ENCODE results near the gene IFI27L2.

Gene IFI27L2

DNA sequence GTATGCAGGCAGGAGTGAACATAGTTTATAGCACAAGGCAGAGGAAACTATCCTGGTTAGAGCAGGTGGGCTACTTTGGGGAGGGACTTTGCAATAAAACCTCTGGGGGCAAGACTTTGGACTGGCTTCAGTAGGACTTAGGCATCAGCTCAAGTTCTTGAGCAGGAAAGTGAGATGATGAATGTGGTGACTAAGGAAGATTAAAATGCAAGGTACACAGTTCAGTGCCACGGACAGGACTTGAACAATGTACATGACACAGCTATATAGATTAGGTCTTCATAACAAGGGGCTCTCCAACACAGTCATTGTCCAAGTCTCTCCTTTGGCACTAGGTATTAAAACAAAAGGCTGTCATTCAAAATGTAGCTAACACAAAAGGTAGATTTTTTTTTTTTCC is 23.3 kb upstream of the IFI27L2 start:
- no peak for DNase-seq (ENCODE audit: low spot score)

DNA sequence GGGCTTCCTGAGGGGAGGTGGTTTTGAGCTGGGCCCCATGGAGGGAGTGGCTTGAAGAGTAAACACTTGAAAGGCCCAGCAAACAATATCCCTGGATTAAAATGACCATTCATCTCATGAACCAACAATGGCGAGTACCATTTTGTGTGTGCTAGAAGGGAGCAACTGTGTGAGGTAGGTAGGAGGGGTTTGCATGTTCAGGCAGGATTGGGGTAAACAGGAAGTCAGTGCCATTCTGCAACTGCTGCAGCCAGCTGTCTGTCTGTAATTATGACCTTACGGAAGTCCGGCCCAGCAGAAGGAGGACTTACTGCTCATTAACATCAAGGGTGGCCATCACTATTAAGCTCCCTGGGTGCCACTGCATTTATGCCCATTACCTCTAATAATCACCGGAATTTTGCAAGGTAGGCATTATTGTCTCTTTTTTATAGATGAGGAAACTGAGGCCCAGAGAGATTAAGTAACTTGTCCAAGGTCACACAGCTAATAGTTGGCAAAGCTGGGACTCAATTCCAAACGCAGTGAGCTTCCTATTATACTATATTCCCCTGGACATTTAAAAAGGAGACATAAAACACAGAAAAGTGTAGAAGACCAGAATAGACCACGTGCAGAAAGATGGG is 16.6 kb upstream of the IFI27L2 start:
- DNase-seq (ENCODE audit: low spot score), result no peak

DNA sequence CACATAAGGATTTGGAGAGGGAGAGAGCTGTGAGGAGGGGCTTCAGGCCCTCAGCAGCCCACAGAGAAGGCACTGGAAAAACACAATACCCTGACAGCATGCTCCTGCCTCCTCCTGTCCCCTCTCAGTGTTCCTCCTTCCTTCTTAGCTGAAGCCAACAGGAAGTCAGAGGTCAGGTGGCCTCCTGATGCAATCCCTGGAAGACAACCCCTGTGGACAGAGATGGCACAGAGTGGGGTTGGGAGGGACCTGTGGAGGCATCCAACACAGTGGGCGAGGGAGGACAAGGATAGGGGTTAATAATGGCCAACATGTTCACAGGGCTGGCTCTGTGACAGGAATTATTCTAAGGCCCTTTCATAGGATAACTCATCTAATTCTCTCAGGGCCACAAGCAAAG is 15.4 kb upstream of the IFI27L2 start:
- no peak for DNase-seq (ENCODE audit: low spot score)

DNA sequence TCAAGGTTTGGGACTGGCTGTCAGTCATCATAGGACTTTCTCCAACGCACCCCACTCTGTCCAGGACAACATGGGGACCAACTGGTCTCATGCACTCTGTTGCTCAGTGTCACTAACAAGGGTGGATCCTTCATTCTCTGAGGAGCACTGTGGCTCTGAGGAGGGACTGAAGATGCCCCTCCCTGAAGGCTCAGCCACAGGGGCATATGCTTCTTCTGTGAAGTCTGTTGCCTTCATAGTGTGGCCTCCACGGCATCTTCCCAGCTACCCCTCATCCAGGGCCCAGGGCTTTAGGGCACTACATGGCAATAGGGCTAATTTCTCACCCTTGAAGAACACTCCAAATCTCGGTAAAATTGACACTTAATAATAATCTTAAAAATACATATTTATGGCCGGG is 14.3 kb upstream of the IFI27L2 start:
- DNase-seq (ENCODE audit: low spot score), result no peak

DNA sequence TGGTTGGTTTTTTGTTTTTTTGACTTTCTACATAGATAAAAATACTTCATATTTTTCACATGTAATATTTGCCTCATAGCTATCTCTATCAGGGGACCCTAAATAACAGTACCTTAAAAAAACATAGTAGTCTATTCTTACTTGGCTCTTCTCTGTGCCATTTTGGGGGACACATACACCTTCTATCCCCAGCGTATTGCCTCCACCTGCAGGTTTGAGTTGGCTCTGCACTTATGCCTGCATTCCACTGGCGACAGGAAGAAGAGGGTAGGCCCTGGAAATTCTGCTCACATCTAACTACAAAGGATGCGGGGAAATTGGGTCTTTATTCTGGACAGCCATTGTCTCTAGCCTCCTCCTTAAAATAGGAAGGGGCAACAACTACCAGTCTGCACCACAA is 13.8 kb upstream of the IFI27L2 start:
- no peak for DNase-seq (ENCODE audit: low spot score)

DNA sequence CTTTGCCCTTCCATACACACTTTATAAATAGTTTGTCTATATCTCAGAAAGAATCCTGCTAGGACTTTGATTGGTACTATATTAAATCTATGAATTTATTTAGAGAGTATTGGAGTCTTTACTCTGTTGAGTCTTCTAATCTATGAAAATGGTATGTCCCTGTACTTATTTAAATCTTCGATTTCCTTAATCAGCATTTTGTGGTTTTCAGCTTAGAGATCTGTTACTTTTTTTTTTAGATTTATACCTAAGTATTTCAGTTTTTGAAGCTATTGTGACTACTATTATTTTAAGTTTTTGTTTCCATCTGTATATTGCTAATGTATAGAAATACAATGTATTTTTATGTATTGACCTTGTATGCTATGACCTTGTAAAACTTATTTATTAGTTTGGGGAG is 13.4 kb upstream of the IFI27L2 start:
- no peak for DNase-seq (ENCODE audit: low spot score)

DNA sequence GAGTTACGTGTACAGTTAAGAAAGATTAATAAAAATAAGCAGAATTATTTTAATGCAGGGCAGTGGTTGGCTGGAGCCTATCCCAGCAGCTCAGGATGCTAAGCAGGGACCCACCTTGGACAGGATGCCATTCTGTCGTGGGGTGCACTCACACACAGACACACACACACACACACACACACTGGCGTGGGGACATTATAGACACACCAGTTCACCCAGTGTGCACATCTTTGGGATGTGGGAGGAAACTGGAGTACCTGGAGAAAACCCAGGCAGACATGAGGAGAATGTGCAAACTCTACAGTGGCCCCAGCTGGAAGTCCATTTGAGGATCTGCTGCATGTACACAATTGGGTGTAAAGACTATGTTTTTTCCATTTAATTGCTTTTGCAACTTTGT is 12.8 kb upstream of the IFI27L2 start:
- no peak for DNase-seq (ENCODE audit: low spot score)

DNA sequence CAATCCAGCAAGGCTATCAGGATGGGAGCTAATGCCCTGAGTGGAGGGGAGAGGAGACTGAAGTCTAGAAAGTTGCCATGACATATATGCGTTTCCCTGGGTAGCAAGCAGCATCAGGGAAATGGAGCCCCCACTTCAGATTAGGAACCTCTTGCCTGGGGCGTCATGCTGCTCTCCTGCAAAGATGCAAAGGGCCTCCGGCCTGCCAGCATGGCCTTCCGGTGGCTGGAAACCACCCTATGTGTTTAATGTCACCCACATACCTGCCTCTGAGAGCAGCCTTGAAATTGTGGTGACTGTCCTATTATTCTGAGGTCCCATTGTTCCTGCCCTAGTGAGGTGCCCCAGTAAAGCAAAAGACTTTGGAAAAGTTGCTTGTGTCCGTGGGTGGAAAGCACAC is 10.0 kb upstream of the IFI27L2 start:
- DNase-seq (ENCODE audit: low spot score), result no peak

DNA sequence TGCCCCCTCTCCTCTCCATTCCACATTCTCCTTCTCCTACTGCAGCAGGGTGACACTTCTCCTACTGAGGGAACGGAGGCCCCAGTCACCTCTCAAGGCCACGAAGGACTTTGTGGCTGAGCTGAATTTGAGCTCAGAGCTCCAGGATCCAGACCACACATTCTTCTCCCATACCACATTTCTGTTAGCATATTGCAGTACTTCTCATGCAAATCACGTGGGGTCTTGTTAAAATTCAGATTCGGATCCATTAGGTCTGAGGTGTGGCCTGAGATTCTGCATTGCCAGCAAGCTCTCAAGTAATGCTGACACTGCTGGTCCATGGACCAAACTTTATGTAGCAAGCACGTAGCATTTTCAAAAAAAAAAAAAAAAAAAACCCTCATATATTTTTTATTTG is 9.6 kb upstream of the IFI27L2 start:
- DNase-seq (ENCODE audit: low spot score), result no peak

DNA sequence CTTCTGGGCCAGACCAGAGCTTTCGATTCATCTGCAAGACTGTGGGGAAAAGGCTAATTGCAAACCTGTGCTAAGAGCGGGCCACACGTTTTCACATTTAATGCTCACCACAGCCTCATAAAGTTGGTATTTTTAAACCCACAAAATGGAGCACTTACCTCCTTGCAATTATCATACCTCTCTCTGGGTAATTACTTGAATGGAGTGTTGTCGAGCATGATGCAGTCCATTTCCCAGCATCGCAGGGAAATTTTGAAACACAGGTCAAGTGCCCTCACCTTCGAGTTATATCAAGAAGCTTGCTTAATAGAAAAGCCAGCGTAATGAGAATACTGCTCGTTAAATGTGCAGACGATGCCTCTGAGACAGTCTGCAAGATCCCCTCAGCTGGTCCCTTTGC is 8.8 kb upstream of the IFI27L2 start:
- no peak for DNase-seq (ENCODE audit: low spot score)

DNA sequence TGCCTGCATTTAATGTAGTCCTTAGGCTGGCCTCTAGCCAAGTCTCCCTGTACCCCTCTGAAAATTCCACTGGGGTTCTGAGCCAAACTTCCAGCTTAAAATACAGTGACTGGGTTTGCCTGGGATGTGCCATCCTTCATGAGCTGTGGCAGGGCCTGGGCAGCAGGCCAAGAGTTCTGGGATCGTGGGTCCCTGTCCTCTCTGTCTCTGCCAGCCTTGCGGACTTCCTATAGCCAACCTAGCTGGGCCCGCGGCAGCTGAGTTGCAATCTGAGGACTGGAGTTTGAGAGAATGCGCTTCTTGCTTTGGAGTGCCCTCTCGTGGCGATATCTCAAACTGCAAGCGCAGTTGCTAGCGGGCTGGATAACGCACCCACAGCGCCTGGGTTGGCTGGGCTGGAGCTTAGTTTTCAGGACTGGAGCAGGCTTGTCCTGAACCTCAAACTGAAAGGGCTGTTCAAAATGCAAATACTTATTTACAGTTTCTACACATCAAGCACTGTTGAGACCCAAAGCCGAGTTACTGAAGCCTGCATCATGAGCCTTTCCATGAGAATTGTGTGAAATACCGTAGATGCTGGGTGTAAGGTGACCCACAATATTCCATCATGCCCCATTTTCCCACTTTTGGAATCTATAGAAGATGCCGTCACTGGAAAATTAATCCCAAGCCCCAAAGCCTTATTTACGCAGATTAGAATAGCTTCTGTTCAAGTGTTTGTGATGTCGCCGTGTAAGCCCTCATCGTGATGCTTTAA is 7.3 kb upstream of the IFI27L2 start:
- DNase-seq (ENCODE audit: low spot score), result peak; percentile 81

DNA sequence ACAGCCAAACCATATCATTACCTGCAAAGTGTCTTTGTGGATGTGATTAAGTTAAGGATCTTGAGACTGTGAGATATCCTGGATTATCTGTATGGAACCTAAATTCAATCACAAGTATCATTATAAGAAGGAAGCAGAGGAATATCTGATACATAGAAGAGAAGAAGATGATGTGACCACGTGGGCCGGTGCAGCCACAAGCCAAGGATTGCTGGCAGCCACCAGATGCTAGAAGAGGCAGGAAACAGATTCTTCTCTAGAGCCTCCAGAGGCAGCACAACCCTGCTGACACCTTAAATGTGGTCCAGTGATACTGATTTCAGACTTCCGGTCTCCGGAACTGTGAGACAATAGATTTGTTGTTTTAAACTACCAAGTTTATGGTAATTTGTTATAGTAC is 6.1 kb upstream of the IFI27L2 start:
- DNase-seq (ENCODE audit: low spot score), result no peak

DNA sequence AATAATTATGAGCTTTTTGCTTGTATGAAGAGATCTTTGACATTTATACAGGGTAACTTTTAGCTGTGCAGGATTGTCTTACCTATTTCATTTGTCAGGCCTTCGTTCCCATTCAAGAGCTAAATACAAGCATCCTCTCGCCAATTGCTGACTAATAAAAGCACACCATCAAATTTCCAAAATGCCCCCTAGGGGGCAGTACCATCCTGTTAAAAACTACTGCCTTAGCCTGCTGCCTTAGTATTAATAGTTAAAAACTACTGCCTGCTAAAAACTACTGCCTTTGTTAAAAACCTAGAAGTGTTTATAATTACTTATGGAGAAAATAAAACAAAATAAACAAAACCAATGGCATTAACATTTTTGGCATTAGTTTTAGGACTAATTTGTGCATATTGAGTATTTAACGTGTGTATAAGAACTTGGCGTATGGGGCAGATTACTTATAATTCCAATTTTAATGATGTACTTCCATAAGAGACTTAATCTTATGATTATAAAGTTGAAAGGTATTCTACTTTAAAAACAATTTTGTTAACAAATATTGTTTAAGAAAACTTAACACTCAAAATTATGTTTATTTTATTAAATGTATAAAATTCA is 3.0 kb upstream of the IFI27L2 start:
- DNase-seq (ENCODE audit: low spot score), result peak; percentile 61

DNA sequence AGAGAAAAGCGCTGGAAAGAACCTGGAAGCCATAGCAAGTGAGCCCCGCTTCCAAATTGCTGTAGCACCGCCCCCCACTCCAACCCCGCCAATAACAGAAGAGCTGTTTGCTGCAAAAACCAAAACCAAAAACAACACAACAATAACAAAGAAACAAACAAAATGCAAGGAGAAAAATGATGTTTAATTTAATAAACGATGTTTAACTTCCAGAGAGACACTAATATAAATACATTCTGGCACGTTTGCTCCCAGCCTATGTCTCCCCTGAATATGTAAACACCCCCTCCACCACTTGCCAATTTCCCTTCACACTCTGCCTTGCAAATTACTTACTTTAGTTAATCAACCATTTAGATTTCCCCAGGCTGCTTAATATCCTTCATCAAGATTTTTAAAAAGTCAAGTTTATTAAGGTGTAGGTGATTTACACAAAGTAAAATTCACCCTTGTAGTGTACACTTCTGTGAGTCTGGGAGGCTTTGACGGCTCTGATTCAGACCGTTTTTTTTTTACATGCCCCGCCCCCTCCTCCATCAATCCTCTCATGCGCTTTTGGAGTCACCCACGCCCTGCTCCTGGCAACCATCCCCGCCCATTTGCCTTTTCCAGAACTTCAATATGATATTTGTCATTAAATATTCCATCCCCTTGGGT is 482 bp upstream of the IFI27L2 start:
- peak; percentile 68 for DNase-seq (ENCODE audit: low spot score)

DNA sequence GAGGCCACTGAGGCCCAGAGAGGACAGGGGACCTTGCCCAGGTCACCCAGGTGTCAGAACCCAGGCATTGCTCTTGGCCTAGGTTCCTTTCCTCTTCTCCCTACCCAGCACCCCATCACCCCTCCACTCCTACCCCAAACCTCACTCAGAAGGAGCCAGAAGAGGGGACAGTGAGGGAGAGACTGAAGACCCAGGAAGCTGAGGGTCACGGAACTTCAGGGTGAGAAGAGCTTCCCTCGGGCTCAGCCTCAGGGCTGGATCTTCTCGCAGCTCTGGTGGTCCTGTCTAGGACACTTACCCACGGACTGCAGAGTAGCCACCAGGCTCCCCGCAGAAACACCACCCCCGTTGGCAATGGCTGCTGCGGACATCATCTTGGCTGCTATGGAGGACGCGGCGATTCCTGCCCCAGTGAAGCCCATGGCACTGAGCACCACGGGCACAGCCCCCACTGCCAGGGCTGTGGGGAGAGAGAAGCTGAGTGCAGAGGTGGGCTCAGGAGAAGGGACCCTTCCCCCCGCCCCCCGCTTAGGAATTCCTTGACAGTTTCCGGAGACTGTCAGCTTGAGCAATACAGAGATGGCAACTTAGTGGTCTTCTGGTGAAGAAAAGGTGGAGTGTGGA is 1.1 kb downstream of the IFI27L2 start:
- DNase-seq (ENCODE audit: low spot score), result no peak

DNA sequence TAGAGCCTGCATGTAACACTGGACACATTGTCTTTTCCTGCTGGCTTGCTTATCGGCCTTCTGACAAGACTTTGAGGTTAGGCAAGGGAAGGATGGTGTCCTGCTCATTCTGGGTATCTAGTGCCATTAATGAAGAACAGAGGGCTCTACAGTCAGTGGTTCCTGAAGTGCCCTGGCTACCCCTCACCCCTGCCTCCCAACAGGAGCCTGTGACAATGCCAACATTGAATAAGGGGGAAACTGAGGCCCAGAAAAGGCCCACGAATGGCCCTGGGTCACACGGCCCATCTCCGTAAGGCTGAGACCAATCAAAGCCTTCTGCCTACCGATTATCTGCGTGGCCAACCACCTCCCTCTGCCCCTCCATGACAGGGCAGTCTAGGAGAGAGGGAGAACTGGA is 2.1 kb downstream of the IFI27L2 start:
- DNase-seq (ENCODE audit: low spot score), result no peak

DNA sequence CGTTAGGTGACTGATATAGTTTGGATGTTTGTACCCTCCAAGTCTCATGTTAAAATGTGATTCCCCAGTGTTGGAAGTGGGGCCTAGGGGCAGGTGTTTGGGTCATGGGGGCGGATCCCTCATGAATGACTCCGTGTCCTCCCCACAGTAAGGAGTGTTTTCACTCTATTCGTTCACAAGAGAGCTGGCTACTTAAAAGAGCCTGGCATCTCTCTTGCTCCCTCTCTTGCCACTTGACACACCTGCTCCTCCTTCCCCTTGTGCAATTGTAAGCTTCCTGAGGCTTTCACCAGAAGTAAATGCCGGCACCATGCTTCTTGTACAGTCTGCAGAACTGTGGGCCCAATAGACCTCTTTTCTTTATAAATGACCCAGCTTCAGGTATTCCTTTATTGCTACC is 2.6 kb downstream of the IFI27L2 start:
- no peak for DNase-seq (ENCODE audit: low spot score)

DNA sequence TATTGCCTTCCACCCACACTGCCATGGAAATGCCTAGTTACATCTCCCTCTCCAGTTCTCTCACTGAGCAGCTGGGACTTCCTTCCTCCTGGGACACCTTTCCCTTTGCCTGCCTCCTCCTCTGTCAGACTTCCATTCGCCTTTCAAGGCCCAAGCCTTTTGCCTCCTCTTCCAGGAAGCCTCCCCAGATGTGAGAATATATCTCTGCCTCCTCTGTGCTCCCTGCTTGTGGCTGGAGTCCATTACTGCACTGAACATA is 3.1 kb downstream of the IFI27L2 start:
- no peak for DNase-seq (ENCODE audit: low spot score)

DNA sequence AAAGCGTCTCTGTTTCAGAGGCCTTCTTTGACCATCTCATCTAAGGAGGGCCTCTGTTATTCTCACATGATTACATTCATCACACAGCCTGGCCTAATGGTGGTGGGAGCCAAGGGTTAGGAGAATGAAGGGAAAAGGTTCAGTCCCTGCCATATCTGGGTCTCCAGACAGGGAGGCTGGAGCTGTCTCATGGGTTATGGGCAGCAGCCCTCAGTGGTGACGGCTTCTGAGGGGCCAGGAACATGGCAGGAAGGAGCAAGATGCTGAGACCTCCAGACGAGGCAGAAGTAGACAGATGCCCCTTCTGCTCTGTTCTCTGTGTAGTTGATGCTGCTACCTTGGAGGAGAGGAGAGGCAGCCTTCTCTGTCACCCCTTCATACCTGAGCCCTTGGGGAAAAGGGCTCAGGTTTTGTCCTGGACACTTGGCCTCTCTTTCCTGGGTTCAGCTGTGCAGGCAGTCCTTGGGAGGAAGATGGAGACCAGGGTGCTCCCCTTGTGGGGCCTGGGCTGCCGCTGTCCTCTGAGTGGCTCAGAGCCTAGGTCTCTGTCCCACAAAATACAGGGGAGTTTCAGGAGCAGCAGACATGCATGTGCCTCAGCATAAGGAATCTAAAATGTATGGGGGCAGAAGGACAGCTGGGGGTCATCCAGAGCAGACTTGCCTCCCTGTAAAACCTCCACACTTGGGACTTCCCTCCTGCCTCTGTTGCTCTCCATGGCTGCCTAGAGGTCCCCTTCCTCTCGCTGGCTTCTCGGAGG is 3.6 kb downstream of the IFI27L2 start:
- no peak for DNase-seq (ENCODE audit: low spot score)

DNA sequence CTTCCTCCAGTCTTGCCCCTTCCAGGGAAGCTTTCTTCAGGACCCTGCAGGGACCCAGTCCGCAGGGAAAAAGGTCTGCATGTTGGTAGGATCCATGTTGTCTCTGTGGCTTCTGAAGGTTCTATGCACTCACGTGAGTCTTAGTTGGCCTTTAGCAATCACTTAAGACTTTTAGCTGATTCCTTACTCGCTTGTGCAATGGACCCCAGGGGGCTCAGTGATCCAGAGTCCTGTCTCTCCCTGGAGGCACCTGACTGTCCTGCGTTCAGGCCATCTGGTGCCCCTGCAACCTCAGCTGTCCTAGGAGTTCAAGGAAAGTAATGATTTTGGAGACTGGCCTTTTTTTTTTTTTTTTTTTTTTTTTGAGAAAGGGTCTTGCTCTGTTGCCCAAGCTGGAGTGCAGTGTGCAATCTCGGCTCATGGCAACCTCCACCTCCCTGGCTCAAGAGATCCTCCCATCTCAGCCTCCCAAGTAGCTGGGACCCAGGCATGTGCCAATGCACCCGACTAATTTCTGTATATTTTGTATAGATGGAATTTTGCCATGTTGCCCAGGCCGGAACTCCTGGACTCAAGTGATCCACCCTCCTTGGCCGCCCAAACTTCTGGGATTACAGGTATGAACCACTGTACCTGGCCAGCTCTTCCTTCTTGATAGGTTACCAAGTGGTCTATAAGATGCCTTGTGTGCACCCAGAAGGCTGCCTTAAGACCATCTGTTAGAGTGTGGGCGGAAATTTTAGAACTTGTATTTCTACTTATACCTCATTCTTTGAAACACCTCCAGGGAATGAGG is 4.6 kb downstream of the IFI27L2 start:
- no peak for DNase-seq (ENCODE audit: low spot score)

DNA sequence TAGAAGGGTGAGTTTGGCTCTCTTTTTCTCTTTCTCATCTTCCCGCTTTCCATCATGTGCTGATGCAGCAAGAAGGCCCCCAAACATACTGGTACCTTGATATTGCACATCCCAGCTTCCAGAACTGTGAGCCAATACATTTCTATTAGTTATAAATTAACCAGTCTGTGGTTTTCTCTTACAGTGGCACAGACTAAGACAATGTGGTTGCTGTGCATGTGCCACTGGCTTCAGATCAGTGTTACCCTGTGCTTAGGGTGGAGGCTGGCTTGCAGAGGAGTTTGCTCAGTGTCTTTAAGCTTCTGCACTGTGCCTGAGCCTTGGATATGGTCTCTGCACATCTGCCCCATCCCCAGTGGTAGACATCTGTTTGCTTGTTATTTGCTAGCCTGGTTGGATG is 5.5 kb downstream of the IFI27L2 start:
- DNase-seq (ENCODE audit: low spot score), result no peak
